ENCODE results near the gene EPN3.

EPN3 gene

DNA sequence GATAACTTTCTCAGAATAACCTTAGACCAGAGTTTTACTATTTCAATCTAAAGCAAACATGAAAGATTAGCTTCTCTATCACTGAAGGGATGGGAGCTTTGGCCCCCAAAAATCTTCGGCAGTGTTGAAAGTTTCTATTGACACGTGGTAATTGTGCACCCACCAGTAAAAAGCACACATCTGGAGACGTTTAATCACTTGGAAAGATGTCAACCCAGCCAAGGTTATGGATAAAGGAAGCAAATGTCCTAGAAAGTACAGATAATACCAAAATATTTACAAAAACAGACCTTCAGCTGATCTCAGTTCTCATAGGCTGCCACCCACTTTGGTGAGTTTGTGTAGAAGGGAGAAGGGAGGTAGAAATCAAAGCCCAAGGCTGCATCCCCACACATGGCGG, 19.0 kb upstream of the EPN3 start:
- DNase-seq, result no peak

DNA sequence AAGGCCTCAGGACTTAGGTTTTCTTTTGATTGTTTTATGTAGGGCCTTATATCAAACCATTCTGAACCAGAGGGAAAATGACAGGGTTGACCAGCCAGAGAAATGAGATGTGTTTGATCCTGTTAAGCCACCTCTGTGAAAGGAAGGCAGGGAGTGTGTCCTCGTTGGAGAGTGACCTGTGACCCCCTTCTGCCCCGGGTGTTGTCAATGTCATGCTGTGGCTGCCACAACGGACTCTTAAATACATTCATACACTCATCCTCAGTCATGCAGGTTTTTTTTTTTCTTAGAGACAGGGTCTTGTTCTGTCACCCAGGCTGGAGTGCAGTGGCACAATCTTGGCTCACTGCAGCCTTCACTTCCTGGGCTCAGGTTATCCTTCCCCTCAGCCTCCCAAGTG, 18.1 kb upstream of the EPN3 start:
- DNase-seq, result no peak

DNA sequence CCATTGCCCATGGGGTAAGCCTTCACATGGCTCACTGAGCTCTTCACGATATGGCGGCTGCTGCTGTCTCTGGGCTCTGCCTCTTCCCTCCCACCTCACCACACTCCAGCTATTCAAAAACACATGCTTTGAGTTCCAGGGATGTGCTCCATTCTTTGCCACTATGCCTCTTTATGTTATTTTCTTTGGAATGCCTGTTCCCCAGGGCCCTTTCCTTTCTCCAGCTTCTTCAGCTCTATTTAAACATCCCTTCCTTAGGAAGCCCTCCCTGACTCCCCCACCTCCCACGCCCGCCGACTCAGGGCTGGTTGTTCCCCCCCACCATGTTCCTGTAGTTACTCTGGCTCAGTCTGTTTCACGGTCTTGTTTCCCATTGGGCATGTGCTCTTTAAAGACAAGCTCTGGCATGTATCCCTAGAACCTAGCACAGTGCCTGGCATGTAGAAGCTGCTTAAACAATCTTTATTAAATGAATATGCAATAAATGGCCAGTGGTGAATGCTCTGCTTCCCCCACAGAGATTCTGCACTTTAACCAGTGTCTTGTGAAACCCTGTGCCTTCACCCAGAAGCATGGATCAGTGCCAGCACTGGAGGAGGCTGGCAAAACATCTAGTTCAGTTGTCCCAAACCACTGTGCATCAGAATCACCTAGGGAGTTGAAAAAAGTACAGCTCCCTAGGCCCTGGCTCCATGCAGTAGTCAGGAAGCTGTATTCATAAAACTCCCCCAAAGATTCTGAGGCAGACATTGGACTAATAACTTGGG, 17.4 kb upstream of the EPN3 start:
- DNase-seq, result no peak

DNA sequence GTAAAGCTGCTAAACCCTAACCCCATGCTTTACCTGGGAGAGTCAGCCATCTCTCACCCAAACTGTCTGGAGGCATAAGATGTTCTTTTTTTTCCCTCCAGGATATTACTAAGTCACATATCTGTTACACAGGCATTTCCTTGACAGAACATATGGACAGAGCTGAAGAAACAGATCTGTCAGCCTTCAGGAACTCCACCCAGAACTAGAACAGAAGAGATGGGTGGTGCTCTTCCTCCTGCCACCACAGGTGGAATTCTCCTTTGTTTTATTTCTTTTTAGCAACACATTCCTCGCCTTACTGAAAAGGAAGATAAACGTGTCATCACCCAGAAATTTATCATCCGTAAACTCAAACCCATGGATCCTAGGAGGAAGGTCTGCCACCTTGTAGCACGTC, 15.5 kb upstream of the EPN3 start:
- DNase-seq, result no peak

DNA sequence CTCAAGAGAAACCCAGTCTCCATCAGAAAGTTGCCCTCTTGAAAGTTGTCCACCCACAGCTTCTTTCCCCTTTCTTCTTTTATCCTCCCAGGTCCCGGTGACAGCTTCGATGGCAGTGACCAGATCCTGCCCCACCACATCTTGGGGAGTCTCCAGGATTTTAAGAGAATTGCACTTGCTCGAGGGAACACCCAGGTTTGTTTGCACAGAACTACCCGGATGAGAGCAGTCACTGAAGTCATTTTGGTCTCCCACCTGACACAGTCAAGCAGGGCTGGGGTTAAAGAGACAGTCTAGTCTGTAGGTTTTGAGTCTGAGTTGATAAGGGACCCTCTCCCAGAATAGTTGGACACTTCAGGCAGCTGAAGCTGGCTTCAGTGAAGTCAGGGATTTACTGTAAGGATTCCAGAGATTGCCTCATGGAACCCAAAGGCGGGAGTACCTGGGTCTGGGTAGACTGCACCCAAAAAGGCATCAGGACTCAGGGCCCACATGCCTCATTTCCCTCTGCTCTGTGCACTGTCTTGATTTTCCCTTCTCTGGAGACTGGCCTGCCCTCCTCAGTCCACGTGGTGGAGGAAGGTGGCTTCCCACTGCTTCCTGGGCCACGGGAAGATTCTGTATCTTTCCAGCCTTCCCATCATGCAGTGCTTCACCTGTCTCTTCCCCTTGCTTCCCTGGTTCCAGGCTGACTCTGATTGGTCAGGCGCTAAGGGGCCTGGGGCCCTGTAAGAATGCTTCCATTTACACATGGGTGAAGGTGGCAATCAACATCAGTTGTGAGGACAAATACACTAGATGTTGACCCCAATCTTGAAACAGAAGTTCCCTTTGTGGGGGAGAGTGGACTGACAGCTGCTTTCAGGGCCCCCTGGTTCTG, 14.8 kb upstream of the EPN3 start:
- no peak for DNase-seq

DNA sequence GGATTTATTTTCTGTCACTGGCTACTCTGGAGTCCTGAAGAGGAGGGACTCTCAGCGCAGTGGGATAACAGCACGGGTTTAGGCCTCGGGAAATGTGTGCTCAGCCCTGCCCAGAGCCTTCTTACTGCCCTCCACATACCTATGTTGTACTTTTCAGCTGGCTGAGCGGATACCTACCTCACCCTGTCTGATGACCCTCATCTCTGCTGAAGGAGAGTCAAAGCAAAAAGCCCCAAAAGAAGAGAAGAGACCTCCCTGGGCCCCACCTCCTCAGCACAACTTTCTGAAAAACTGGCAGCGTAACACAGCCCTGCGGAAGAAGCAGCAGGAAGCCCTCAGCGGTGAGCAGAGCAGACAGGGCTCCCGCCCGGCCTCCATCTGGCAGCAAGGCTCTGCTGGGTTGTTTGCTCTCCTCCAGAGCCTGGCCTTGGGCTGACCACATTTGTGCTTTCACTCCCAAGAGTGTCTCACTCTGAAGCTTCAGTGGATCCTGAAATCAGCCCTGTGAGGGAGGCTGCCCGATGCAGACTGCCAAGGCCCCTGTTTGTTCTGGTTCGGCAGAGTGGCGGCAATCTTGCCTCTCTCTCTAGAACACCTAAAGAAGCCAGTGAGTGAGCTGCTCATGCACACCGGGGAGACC, 14.0 kb upstream of the EPN3 start:
- DNase-seq, result no peak

DNA sequence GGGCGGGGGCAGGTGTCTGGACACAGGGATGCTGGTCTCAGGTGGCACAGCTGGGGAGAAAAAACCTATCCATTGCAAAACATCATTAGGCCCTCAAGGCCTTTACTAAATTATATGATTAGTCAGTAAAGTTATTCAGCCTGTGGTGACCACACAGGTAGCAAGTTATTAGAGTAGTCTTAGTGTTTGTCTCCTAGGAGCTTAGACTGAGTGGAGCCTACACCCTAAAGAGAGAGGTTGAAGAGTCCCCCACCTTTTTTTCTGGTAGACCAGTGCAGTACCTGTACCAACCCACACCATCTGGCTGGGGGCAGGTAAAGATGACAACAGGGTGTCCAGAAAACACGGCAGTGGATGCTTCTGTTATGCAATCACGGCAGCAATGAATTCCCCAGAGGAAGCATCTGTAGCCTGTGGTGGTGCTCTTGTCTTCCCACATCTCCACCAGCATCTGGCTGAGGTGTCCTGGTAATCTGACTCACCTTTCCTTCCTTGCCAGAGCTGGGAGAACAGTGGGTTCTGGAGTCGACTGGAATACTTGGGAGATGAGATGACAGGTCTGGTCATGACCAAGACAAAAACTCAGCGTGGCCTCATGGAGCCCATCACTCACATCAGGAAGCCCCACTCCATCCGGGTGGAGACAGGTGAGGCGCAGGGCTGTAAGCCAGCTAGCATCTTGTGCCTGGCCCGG, 13.2 kb upstream of the EPN3 start:
- DNase-seq, result no peak

DNA sequence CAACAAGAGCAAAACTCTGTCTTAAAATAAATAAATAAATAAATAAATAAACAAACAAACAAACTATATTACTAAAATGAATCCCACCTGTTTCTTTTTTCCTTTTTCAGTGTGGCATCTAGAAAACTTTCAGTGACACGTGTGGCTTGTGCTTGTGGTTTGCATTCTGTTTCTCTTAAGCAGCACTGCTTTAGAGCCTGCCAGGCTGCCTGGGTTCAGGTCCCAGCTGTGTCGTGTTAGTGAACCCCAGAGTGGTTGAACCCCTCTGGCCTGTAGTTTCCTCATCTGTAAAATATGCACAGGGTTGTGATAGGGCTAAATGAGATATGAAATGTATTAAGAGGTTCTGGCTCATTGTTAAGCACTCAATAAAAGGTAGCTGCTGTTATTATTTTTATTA, 12.1 kb upstream of the EPN3 start:
- no peak for DNase-seq

DNA sequence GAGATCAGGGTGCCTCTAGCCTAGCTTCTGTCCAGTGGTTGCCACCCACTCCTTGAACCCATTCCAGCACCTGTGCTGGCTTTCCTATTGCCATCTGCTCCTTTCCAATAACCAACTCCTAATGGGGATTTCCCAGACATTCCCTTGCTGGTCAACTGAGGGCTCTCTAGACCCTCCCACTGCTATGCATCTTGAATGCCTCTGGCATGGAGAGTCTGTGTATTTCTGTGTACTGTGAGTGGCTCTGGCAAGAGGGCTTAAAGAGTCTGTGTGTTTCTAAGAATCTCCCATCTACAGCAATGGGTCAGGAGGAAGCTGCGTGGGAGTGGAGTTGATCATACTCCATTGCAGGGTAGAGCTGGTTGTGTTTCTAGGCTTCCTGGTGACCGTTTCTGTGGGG, 11.0 kb upstream of the EPN3 start:
- no peak for DNase-seq

DNA sequence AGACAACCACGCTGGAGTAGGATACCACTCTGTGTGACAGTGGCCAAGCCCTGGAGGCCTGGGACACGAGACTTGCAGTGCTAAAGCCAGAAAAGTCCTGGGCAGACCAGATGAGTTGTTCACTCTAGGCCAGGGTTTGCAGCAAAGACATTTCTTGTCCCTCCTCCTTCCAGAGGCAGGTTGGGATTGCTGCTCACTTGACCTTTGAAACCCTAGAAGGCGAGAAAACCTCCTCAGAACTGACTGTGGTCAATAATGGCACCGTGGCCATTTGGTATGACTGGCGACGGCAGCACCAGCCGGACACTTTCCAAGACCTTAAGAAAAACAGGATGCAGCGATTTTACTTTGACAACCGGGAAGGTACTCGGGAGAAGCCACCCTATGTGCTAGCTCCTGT, 9.8 kb upstream of the EPN3 start:
- no peak for DNase-seq

DNA sequence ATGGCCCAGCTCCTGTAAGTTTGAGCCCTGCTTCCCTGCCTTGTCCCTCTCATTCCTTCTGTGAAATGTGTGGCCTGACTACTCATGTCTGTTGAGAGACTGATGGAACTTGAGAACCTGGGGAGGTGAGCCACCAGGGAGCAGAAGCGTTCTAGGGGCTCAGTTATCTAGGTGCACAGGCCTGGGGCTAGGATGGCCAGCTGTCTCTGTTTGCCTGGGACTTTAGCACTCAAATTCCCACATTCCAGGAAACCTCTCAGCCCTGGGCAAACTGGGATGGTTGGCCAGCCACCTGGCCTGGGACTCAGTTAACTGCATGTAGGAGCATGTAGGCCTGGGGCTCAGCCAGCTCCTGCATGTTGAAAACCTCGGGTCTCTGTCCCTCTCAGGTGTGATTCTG, 9.3 kb upstream of the EPN3 start:
- DNase-seq, result no peak

DNA sequence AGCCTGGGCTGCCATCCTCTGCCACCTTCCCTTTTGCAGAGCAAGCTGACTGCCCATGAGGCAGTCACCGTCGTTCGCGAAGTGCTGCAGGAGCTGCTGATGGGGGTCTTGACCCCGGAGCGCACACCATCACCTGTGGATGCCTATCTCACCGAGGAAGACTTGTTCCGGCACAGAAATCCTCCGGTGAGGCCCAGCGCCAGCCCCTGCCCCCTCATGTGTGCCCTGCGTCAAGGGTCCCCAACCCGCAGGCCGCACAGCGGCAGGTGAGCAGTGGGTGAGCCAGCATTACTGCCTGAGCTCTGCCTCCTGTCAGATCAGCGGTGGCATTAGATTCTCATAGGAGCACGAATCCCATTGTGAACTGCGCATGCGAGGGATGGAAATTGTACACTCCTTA, 7.7 kb upstream of the EPN3 start:
- no peak for DNase-seq

DNA sequence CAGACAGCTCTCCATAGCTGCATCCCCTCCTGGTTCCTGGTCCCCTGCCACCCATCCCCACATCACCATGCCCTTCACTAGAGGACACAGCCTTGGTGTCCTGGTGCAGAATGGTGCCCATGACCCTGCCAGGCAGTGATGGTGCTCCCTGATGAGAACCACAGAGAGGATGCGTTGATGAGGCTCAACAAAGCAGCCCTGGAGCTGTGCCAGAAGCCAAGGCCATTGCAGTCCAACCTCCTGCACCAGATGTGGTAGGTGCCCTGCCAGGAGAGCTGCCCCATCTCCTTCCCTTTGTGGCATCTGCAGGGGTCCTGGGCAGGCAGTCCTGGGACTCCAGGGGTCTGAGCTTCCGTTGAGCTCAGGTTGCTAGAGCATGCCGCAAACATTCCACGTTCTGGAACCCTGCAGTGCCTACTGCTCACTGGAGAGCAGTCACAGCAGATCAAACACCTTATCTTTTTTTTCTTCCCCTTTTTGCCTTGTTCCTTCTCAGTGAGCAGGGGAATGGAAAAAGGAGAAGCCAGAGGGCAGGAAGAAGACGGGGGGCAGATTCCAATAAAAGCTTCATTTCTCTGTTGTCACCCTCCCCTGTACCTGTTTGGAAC, 5.3 kb upstream of the EPN3 start:
- no peak for DNase-seq

DNA sequence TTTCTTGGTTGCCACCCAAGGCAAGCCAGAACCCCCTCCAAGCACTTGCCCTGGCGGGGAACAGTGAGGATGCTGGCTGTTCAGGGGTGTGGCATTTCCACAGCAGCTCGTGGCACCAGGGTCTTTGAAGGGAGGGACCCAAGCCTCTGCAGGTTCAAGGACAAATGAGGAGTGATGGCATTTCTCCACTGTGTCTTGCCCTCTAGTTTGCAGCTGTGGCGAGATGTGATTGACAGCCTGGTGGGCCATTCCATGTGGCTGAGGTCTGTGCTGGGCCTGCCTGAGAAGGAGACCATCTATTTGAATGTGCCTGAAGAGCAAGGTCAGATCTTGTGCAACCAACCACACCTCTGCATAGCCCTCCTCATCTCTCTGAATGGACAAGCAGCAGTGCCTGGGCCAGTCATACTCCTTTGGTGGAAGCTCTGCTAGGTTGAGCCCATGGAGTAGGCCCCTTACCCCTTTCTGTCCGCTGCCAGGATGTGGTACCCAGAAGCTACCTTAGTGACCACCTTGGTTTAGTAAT, 4.5 kb upstream of the EPN3 start:
- DNase-seq, result no peak

DNA sequence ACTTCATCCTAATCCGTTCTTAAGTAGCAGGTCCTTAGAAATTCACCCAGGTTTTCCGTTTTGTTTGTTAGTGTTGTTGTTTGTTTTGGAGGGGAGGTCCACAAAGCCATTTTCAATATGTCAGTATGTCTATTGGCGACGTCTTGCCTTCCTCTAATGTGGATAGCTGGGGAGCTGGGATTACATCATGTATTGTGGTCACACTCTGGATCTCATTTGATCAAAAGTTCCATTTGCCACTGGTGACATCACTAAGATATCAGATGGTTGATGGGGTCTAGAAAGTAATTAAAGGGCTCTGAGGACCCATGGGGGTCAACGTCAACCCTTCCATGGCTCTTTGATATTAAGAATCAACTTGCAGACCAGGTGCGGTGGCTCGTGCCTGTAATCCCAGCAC, 2.7 kb upstream of the EPN3 start:
- no peak for DNase-seq

DNA sequence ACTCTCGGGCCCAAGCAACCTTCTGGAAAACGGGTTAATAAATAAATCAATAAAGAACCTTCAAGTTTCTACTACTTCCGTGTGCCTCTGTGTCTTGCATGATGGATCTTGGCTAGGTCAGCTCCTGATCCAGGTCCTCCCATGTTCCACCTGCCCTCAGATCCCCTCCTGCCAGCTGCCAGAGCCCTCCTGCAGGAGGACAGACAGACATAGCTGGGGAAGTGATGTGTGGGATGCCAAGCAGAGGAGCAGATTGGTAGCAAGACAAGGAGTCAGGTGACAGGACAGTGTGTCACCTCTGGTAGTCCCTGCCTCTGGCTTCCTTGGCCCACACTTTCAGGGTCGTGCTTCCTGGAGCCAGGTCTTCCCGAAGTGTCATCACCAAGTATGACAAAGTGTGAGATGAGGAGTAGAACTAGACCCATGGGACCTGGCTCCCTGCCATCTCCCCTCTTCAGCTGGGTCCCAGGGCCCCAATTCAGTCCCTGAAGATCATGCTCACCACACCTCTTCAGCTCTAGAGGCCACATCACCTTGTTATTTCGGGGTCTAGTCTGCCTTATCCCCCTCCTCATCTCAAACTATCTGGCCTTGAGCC, 1.0 kb upstream of the EPN3 start:
- peak; percentile 66 for DNase-seq

DNA sequence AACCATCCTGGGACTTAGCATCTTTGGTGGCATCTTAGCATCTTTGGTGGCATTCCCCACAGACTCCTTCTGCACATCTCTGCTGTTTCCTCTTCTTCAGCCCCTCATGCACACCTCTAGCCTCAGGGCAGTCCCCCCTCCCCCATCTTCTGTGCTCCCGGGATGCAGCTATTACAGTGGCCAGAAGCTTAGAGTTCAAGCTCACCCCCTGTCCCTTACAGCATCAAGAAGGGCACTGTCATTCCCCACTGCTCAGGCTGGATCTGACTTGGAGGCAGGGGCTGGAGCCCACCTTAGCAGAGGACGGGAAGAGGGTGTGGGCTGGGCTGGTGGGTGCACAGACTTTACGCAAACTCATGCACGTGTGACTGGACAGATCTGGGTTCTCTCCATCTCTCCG, 650 bp downstream of the EPN3 start:
- DNase-seq, result no peak

DNA sequence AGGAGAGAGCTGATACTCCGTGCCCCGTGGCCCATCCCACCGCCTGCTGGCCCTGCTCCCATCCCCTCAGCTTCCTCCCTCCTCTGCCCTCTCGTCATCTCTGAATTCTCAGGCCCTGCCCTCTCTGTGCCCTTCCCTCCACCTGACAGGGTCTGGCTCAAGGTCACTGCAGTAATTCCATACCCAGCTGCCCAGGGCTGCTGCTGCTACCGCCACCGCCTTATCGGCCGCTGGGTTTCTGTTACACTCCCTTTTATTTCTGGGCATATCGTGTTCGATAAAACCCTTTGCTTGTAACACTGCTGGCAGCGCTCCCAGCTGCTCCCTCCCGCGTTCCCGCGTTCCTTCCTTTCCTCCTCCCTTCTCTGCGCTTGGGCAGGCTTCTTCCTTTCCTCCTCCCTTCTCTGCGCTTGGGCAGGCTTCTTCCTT, 1.2 kb downstream of the EPN3 start:
- peak; percentile 38 for DNase-seq

DNA sequence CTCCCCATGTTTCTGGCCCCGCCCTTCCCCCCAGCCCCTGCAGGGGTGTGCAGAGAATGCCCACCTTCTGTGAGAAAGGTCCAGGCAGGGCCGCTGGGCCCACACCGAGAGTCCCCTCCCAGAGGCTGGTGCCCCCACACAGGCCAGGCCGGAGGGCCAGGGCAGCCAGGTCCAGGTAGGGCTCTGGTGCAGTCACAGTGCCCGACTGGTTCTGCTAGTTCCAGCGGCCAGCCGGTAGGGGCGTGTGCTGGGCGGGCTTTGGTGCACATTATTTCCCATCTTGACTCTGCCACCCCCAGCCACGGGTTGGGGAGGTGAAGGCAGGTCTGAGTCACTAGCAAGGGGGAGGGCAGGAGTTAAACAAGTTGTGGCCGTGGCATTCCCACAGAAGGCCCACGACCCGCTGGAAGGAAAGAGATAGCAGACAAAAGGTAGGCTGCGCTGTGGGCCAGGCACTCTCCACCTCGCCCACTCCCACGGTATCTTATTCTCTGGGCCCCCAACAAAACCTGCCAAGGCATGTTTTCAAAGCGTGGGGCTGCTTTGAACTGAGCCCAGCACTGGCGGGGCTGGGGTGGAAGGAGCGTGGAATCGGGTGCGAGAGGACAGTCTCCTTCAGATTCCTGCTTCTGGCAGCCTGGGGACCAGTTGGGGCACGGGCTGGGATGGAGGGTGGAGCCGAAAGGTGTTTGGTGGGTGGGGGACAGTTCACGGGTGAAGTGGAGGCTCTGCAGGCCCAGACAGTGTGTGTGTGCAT, 1.9 kb downstream of the EPN3 start:
- no peak for DNase-seq

DNA sequence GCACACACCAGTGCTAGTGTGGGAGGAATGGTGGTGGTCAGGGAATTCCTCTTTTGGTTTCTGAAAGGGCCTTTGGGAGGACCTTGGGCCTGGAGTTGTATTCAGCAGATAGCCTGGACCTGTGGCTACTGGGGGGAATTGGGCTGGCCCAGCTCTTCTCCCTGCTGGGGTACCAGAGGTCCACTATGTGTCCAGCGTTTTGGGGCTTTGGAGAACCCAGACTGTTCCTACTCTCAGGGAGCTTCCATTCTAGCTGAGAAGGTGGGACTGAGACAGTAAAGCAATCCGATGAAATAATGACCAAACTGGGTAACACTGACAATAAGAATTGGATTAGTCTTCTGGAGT, 2.4 kb downstream of the EPN3 start:
- DNase-seq, result no peak

DNA sequence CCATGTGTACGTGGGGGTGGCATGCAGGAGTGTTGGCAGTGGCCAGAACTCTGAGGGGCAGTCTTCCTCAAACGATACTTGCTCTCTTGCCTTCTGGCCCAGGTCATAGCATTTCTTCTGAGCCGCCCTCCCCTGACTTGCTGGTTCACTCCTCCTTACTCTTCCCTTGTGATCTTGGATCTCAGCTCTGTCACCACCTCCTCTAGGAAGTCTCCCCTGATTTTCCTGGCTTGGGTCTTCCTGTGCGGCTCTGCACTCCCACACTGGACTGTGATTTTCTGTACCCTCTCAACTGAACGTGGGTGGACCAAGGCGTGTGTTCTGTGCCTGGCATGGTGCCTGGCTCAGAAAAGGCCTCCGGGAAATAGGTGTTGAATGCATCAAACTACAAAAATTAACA, 2.9 kb downstream of the EPN3 start:
- DNase-seq, result no peak
